ENCODE data around the gene JAK3.

The JAK3 gene

GRCh38 chr19:17840019-17840418 lies 7.8 kb downstream of the JAK3 start:
- no peak for DNase-seq (ENCODE audit: low read depth)

- no peak for DNase-seq (ENCODE audit: low read depth)
These were observed 9.8 kb downstream of the JAK3 start for GRCh38 chr19:17837972-17838371.

- no peak for DNase-seq (ENCODE audit: low read depth)
These were observed 11.3 kb downstream of the JAK3 start for GRCh38 chr19:17836530-17836929.

GRCh38 chr19:17835182-17836006 lies 12.4 kb downstream of the JAK3 start:
- DNase-seq (ENCODE audit: low read depth) = no peak

- peak; percentile 7 for DNase-seq (ENCODE audit: low read depth)
These were observed 13.2 kb downstream of the JAK3 start for GRCh38 chr19:17834350-17835181.

- DNase-seq (ENCODE audit: low read depth) = no peak
These were observed 15.2 kb downstream of the JAK3 start for GRCh38 chr19:17832443-17833208.

GRCh38 chr19:17831419-17831888 lies 16.3 kb downstream of the JAK3 start:
- DNase-seq (ENCODE audit: low read depth) = no peak

- peak; percentile 89 for DNase-seq (ENCODE audit: low read depth)
These were observed 17.0 kb downstream of the JAK3 start for GRCh38 chr19:17830567-17831418.

- peak; percentile 47 for DNase-seq (ENCODE audit: low read depth)
These were observed 17.8 kb downstream of the JAK3 start for GRCh38 chr19:17829855-17830566.

- no peak for DNase-seq (ENCODE audit: low read depth)
These were observed 21.2 kb downstream of the JAK3 start for GRCh38 chr19:17826508-17827056.

- no peak for DNase-seq (ENCODE audit: low read depth)
These were observed 23.4 kb downstream of the JAK3 start for GRCh38 chr19:17824339-17824738.

- DNase-seq (ENCODE audit: low read depth) = no peak
These were observed 26.6 kb downstream of the JAK3 start, which contains the start of gene INSL3 for GRCh38 chr19:17821190-17821589. TSS of gene INSL3 (minus strand) at chr19:17821519. CDS start at chr19:17821506, 13 bp downstream.

- DNase-seq (ENCODE audit: low read depth) = no peak
These were observed 30.0 kb downstream of the JAK3 start for GRCh38 chr19:17817668-17818363.

GRCh38 chr19:17812099-17812498 lies 35.7 kb downstream of the JAK3 start:
- no peak for DNase-seq (ENCODE audit: low read depth)

- no peak for DNase-seq (ENCODE audit: low read depth)
These were observed 36.1 kb downstream of the JAK3 start for GRCh38 chr19:17811681-17812080.

- DNase-seq (ENCODE audit: low read depth) = no peak
These were observed 36.7 kb downstream of the JAK3 start for GRCh38 chr19:17811103-17811502.

- no peak for DNase-seq (ENCODE audit: low read depth)
These were observed 40.0 kb downstream of the JAK3 start for GRCh38 chr19:17807731-17808316.

- peak; percentile 18 for DNase-seq (ENCODE audit: low read depth)
These were observed 40.8 kb downstream of the JAK3 start for GRCh38 chr19:17806945-17807344.

- DNase-seq (ENCODE audit: low read depth) = no peak
These were observed 42.4 kb downstream of the JAK3 start for GRCh38 chr19:17805427-17805826.
